ENCODE results near the gene MED29.

GRCh38 chr19:39424934-39425333, 33.8 kb downstream of the MED29 start:
- TF ChIP-seq EZH2 (IDR thresholded peaks at IDR 0.05; ENCODE audit: low read depth, unreplicated experiment) (no peak), REST (IDR thresholded peaks at IDR 0.05; ENCODE audit: unreplicated experiment) (no peak), POLR2AphosphoS5 (IDR thresholded peaks at IDR 0.05; ENCODE audit: low read depth) (no peak), EZH2phosphoT487 (IDR thresholded peaks at IDR 0.05; ENCODE audit: unreplicated experiment) (no peak), JUNB (IDR thresholded peaks at IDR 0.05; ENCODE audit: unreplicated experiment) (no peak)
- TF ChIP-seq, protein P1, sequence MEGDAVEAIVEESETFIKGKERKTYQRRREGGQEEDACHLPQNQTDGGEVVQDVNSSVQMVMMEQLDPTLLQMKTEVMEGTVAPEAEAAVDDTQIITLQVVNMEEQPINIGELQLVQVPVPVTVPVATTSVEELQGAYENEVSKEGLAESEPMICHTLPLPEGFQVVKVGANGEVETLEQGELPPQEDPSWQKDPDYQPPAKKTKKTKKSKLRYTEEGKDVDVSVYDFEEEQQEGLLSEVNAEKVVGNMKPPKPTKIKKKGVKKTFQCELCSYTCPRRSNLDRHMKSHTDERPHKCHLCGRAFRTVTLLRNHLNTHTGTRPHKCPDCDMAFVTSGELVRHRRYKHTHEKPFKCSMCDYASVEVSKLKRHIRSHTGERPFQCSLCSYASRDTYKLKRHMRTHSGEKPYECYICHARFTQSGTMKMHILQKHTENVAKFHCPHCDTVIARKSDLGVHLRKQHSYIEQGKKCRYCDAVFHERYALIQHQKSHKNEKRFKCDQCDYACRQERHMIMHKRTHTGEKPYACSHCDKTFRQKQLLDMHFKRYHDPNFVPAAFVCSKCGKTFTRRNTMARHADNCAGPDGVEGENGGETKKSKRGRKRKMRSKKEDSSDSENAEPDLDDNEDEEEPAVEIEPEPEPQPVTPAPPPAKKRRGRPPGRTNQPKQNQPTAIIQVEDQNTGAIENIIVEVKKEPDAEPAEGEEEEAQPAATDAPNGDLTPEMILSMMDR (conservative IDR thresholded peaks at IDR 0.05; ENCODE audit: low read depth in 2 of 2), result no peak
